Hepatocyte (in vitro differentiated cells): ENCODE results near the gene ATP1A1. TPM values are rescaled to one million over a fixed set of nuclear protein-coding genes. Genes with fewer than 3 reads are reported as not detected.

ENCODE experiments used
- DNase-seq: peaks from one replicate; pipeline ENCODE4 v3.0.0-alpha.2; 2016; ENCODE audit warnings: low spot score
- H2AFZ ChIP-seq: fragments of 200-600 bp; sonication (generic); 2 replicates; pipeline ENCODE4 v1.6.0; 2016; ENCODE audit warnings: antibody characterized with exemption, mild to moderate bottlenecking
- H3K27ac ChIP-seq: fragments of 200-600 bp; sonication (generic); 2 replicates; pipeline ENCODE4 v1.5.1; 2016; ENCODE audit warnings: mild to moderate bottlenecking
- H3K27me3 ChIP-seq: fragments of 200-600 bp; sonication (generic); 2 replicates; pipeline ENCODE4 v1.6.1; 2016
- H3K36me3 ChIP-seq: fragments of 200-600 bp; sonication (generic); replicated peaks from 2 replicates; pipeline ENCODE4 v1.5.1; 2016; ENCODE audit warnings: low read depth; ENCODE audit not compliant: insufficient read depth
- H3K4me1 ChIP-seq: fragments of 200-600 bp; sonication (generic); 2 replicates; pipeline ENCODE4 v1.5.1; 2016; ENCODE audit warnings: mild to moderate bottlenecking, moderate library complexity; ENCODE audit not compliant: insufficient read depth
- H3K4me2 ChIP-seq: fragments of 200-600 bp; sonication (generic); 2 replicates; pipeline ENCODE4 v1.6.0; 2016
- H3K4me3 ChIP-seq: fragments of 200-600 bp; sonication (generic); 2 replicates; pipeline ENCODE4 v1.5.1; 2016; ENCODE audit warnings: mild to moderate bottlenecking
- H3K79me2 ChIP-seq: fragments of 200-600 bp; sonication (generic); 2 replicates; pipeline ENCODE4 v1.6.0; 2017; ENCODE audit warnings: mild to moderate bottlenecking
- H3K9me2 ChIP-seq: fragments of 200-600 bp; sonication (generic); replicated peaks from 2 replicates; pipeline ENCODE4 v1.6.0; 2017; ENCODE audit warnings: mild to moderate bottlenecking; ENCODE audit not compliant: insufficient read depth
- H3K9me3 ChIP-seq: fragments of 200-600 bp; sonication (generic); 2 replicates; pipeline ENCODE4 v1.5.1; 2016; ENCODE audit warnings: low read depth, mild to moderate bottlenecking
- H4K20me1 ChIP-seq: fragments of 200-600 bp; sonication (generic); 2 replicates; pipeline ENCODE4 v1.6.0; 2016; ENCODE audit warnings: mild to moderate bottlenecking; ENCODE audit not compliant: insufficient read depth, poor library complexity, severe bottlenecking
- EZH2 ChIP-seq: fragments of 200-600 bp; sonication (generic); IDR thresholded peaks from 2 replicates; pipeline ENCODE4 v1.6.1; 2016; ENCODE audit warnings: antibody characterized with exemption, mild to moderate bottlenecking, borderline replicate concordance
- EZH2phosphoT487 ChIP-seq: fragments of 200-600 bp; sonication (generic); IDR thresholded peaks from one replicate; pipeline ENCODE4 v1.6.1; 2018; ENCODE audit warnings: antibody characterized with exemption, mild to moderate bottlenecking, low read depth, moderate library complexity; ENCODE audit not compliant: unreplicated experiment, severe bottlenecking
- WGBS: methylation state at CpG from one replicate; pipeline ENCODE4 v1.1.6; 2016; ENCODE audit warnings: low lambda C conversion rate; ENCODE audit errors: missing lambda C conversion rate; 5-methylcytosine and 5-hydroxymethylcytosine counted together
- polyA plus RNA-seq: library from polyadenylated mRNA; unstranded; fragments of >200 nt; fragmentation: Nextera tagmentation; extraction: Ambion mirVana; gene quantifications from 2 replicates; pipeline ENCODE4 v1.2.1, GENCODE V29; 2016
- total RNA-seq: library from RNA; depleted of rRNA; stranded (reverse); fragments of >200 nt; gene quantifications from 2 replicates; pipeline ENCODE4 v1.2.3, GENCODE V29; 2014
- TF ChIP-seq, protein P1 (sequence below): fragments of 200-600 bp; sonication (generic); IDR thresholded peaks from 2 replicates; pipeline ENCODE4 v1.5.1; 2016; ENCODE audit warnings: antibody characterized with exemption, mild to moderate bottlenecking; ENCODE audit not compliant: poor library complexity

ATP1A1 gene
- total and polyA plus RNA-seq, 2 experiments from 2014 or later: 412 to 559 TPM

DNA sequence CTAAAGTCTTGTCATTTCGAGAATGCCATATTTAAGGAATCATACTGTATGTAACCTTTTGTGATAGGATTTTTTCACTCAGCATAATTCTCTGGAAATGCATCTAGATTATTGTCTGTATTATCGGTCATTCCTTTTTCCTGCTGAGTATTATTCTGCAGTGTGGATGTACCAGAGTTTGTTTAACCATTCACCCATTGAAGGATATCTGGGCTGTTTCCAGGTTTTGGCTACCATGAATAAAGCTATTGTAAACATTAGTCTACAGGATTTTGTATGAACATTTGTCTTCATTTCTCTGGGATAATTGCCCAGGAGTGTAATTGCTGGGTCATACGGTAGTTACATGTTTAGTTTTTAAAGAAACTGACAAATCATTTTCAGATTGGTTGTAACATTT, 61.8 kb downstream of the ATP1A1 start:
- no peak overlapping the region for H3K27ac ChIP-seq
- WGBS: 94% methylated on average over 3 of the region's 3 CpGs
- H3K4me2 ChIP-seq: no peak overlapping the region
- H3K4me1 ChIP-seq: peaks cover 11% of the 10 kb centered on the region
- H2AFZ ChIP-seq: no peak overlapping the region
- H3K27me3 ChIP-seq: no peaks in the 10 kb centered on the region
- DNase-seq: no peak
- no peak overlapping the region for H3K4me3 ChIP-seq
- TF ChIP-seq EZH2phosphoT487 (no peak), EZH2 (no peak)
- TF ChIP-seq, protein P1, sequence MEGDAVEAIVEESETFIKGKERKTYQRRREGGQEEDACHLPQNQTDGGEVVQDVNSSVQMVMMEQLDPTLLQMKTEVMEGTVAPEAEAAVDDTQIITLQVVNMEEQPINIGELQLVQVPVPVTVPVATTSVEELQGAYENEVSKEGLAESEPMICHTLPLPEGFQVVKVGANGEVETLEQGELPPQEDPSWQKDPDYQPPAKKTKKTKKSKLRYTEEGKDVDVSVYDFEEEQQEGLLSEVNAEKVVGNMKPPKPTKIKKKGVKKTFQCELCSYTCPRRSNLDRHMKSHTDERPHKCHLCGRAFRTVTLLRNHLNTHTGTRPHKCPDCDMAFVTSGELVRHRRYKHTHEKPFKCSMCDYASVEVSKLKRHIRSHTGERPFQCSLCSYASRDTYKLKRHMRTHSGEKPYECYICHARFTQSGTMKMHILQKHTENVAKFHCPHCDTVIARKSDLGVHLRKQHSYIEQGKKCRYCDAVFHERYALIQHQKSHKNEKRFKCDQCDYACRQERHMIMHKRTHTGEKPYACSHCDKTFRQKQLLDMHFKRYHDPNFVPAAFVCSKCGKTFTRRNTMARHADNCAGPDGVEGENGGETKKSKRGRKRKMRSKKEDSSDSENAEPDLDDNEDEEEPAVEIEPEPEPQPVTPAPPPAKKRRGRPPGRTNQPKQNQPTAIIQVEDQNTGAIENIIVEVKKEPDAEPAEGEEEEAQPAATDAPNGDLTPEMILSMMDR: no peak
- no peaks in the 10 kb centered on the region for H3K9me2 ChIP-seq
- no peaks in the 10 kb centered on the region for H3K36me3 ChIP-seq
- H3K9me3 ChIP-seq: no peaks in the 10 kb centered on the region
- no peaks in the 10 kb centered on the region for H4K20me1 ChIP-seq
- H3K79me2 ChIP-seq: no peaks in the 10 kb centered on the region

DNA sequence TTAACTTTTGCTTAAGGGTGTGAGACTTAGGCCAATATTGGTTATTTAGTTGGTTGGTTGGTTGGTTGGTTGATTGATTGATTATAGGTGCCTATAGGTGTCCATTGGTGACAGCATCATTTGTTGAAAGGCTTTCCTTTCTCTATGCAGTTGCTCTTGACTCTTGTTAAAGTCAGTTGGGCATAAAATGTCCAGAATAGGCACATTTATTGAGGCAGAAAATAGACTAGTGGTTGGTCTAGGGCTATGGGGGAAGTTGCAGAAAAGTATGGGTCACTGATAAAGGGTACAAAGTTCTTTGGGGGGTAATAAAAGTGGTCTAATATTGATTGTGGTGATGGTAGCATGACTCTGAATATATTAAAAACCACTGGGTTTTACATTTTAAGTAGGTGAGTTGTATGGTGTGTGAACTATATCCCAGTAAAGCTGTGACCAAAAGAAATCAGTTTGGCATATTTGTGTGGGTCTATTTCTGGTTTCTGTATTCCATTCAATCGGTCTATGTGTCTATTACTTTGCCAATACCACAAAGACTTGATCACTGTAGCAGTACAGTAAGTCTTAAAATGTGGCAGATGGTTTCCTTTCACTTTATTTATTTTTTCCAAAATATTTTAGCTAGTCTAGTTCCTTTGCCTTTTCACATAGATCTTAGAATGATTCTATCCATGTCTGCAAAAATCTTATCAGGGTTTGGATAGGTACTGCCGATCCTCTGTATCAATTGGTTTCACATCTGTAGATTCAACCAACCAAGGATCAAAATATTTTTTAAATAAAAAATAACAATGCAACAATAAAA, 63.0 kb downstream of the ATP1A1 start:
- peaks cover 11% of the 10 kb centered on the region for H3K4me1 ChIP-seq

DNA sequence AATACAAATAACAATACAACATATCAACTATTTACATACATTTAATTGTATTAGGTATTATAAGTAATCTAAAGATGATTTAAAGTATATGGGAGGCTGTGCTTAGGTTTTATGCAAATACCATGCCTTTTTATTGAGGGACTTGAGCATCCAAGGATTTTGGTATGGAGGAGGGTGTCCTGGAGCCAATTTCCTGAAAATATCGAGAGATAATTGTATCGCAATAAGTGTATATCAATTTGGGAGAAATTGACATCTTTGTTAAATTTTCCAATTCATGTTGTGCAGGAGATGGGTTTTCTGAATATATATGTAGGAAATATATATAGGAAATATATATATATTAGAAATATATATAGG, 63.5 kb downstream of the ATP1A1 start:
- Histone ChIP-seq H3K27me3 (no peaks in the 10 kb centered on the region), H3K9me3 (no peaks in the 10 kb centered on the region), H3K79me2 (no peaks in the 10 kb centered on the region), H3K27ac (no peak overlapping the region), H3K36me3 (no peaks in the 10 kb centered on the region), H3K4me2 (no peak overlapping the region), H3K9me2 (no peaks in the 10 kb centered on the region), H3K4me1 (peaks cover 11% of the 10 kb centered on the region), H3K4me3 (no peak overlapping the region), H4K20me1 (no peaks in the 10 kb centered on the region), H2AFZ (no peak overlapping the region)
- WGBS: 95% methylated on average over 2 of the region's 2 CpGs
- DNase-seq: no peak
- no peak for TF ChIP-seq EZH2
- TF ChIP-seq, protein P1: no peak
- no peak for TF ChIP-seq EZH2phosphoT487

More for the DNA sequence above, 63.0 kb downstream of the ATP1A1 start:
- Histone ChIP-seq H3K4me2 (no peak overlapping the region), H3K9me2 (no peaks in the 10 kb centered on the region), H3K9me3 (no peaks in the 10 kb centered on the region), H3K79me2 (no peaks in the 10 kb centered on the region), H2AFZ (no peak overlapping the region), H3K27ac (no peak overlapping the region), H4K20me1 (no peaks in the 10 kb centered on the region), H3K36me3 (no peaks in the 10 kb centered on the region), H3K4me3 (no peak overlapping the region), H3K27me3 (no peaks in the 10 kb centered on the region)
- DNase-seq: no peak
- TF ChIP-seq EZH2phosphoT487 (no peak), EZH2 (no peak)
- TF ChIP-seq, protein P1: no peak
- 88% methylated on average over 2 of the region's 2 CpGs for WGBS

DNA sequence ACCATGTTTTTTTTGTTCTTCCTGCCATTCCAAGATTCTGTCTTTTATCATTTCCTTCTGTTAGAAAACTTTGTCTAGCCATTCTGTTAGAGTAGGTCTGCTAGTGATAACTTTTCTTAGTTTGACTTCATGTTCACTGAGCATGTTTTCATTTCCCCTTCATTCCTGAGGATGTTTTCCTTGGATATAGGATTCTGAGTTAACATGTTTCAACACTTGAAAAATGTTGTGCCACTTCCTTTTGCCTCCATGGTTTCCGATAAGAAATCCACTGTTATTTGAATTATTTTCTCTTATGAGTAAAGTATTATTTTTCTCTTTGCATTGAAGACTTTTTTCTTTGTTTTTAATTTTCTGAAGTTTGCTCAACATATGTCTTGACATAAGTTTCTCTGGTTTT, 66.7 kb downstream of the ATP1A1 start:
- Histone ChIP-seq H3K4me1 (no peaks in the 10 kb centered on the region), H3K9me3 (no peaks in the 10 kb centered on the region), H3K36me3 (no peaks in the 10 kb centered on the region), H4K20me1 (no peaks in the 10 kb centered on the region), H3K79me2 (no peaks in the 10 kb centered on the region), H3K27ac (no peak overlapping the region), H2AFZ (no peak overlapping the region), H3K9me2 (no peaks in the 10 kb centered on the region), H3K4me3 (no peak overlapping the region), H3K27me3 (no peaks in the 10 kb centered on the region), H3K4me2 (no peak overlapping the region)
- no peak for DNase-seq
- TF ChIP-seq, protein P1: no peak
- no peak for TF ChIP-seq EZH2
- TF ChIP-seq EZH2phosphoT487: no peak
- WGBS: 95% methylated on average over 1 of the region's 1 CpG
